GM10847 (cell line): Measurements from ENCODE around the gene FIBCD1.

Experiments used
- POLR2A ChIP-seq: IDR thresholded peaks from 2 replicates; pipeline ENCODE4 v1.6.1; 2011; ENCODE audit not compliant: insufficient read length; ENCODE audit errors: extremely low read depth

Gene FIBCD1

GRCh38 chr9:130938652-130939404, at the start of gene FIBCD1:
FIBCD1 (minus strand) TSS chr9:130939247; CDS start chr9:130938607, 640 bp downstream.
- TF ChIP-seq POLR2A, result no peak

DNA sequence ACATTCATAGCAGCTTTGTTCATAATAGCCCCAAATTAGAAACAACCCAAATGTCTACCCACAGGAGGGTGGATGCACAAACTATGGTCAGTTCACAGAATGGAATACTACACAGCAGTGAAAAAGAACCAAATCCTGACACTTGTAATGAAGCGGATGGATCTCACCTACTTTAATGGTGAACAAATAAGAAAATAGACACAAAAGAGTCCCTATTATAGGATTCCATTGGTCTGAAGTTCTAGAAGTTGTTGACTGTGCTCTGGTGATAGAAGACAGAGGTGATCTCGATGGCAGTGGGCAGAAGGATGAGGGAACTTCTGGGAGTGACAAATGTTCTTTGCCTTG, 49.3 kb upstream of the FIBCD1 start:
- no peak for TF ChIP-seq POLR2A

DNA sequence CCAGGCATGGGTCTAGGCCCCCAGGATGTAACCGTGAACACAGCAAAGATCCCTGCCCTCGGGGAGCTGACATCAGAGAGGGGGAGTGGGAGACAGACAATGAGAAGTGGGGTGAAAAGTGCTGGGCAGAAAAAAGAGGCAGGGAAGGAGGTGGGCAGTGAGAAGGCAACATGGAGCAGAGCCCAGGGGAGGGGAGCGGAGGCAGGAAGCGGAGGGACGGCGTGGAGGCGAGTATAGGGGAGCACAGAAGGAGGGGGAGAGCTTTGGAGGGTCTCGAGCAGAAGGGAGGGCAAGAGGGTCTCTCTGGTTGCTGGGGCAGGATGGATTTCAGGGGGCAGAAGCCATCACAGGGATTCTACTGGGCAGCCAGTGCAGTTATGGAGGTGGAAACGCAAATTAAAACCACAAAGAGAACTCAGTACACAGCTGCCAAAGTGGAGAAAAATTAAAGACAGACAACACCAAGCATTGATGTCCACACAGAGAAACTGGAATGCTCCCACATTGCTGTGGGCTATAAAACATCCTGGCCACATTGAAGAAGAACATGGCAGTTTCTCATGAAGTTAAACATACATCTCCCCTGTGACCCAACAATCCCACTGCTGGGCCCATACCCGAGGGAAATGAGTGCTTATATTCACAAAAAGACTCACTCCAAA, 48.8 kb upstream of the FIBCD1 start:
- TF ChIP-seq POLR2A, result no peak

DNA sequence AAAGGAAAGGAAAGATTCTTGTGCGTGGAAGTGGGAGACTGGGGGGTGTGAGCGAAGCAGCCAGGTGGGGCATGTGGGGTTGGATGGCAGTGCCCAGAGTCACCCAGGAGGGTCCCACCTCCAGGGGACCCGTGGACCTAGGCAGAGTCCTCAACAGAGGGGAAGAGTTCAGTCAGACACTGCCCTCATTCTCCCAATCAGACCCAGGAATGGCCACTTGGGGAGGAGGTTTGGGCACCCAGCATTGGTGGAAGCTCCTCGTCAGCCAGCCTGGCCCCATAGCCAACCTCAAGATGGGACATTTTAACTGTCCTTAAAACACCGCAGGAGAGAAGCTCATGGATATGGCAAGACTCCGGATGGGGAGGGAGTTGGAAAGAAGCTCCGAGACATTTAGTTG, 48.0 kb upstream of the FIBCD1 start:
- no peak for TF ChIP-seq POLR2A

GRCh38 chr9:130986356-130986965, 47.4 kb upstream of the FIBCD1 start:
- TF ChIP-seq POLR2A, result no peak

- no peak for TF ChIP-seq POLR2A
Measured at GRCh38 chr9:130985606-130986162, 46.6 kb upstream of the FIBCD1 start.

- TF ChIP-seq POLR2A, result no peak
Measured at GRCh38 chr9:130985029-130985428, 46.0 kb upstream of the FIBCD1 start.

DNA sequence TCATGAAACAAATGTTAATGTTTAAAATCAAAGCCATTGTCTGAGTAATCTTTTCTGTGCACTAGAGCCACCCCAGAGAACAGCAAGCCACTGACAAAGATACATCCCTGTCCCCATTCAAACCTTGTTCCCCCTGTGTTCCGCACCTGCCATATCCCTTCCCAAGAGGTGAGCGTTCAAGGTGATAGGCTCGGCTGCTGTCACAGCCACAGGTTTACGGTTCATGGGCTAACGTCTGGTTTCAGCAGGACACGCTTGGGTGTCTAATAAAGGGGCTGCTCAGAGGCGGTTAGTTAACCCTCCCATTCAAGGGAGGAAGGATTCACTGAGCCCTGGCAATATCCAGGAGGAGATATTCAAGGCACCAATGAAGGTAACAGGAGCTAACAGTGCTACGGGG, 45.5 kb upstream of the FIBCD1 start:
- no peak for TF ChIP-seq POLR2A

DNA sequence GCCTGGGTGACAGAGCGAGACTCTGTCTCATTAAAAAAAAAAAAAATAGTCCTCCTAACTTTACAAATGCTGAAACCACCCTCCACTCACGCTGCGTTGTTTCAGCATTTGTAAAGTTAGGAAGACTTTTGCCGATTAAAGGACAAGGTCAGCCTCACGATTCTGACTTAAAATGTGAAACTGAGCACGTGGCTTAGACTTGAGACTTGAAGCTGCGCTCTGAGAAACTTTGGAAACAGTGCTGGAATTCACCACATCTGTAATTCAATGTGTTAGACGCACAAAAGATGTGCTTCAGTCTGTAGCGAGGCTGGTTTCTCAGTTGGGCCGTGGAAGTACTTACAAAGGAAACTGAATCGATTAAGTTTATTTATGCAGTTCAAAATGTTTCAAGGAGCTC, 44.9 kb upstream of the FIBCD1 start:
- no peak for TF ChIP-seq POLR2A

DNA sequence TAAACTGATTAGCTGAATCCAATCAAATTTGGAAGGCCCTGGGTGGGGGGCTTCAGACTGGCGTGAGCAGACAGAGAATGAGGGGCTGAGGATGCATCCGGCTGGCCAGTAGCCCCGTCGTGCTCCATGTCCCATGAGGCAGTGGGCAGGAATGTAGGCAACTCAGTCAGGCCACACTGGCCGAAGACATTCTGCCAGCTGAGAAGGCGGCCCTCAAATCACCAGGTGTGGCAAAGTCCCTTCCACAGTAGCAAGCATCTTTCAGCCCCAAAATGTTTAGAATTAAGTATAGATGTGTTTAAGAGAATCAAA, 44.3 kb upstream of the FIBCD1 start:
- TF ChIP-seq POLR2A, result no peak

- no peak for TF ChIP-seq POLR2A
Measured at GRCh38 chr9:130982636-130983358, 43.8 kb upstream of the FIBCD1 start.

GRCh38 chr9:130981756-130982137, 42.7 kb upstream of the FIBCD1 start:
- no peak for TF ChIP-seq POLR2A

DNA sequence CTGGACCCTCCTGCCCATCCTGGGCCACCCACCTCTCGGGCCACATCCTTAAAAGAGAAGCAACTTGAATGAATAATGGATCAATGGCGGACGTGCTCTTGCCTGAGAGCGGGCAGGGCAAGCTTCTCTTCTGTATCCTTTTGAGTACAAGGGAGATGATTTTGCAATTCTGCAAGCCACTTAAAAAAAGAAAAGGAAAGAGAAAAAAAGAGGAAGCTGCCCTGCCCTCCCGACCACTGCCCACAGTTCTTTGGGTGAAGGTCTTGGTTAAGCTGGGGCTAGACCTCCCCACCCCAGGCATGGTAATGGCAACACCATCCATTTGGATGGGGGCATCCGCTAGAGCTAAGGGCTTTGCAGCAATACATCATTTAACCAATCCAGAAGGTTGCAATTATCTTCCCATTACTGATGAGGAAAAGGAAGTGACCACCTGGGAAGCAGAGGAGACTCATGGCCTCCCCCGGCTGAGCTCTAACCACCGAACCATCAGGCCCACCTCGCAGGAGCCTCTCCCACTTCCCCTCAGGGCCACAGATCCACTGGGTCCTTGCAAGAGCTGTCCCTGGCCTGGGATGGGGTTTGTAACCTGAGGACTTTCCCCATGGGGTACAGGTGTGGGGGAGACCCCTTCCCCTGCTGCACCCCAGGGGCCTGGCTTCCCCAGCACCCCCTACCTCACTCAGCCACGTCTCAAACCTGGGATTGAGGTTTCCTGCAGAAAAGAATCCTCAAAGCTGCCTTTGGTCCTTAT, 42.1 kb upstream of the FIBCD1 start:
- TF ChIP-seq POLR2A, result no peak

DNA sequence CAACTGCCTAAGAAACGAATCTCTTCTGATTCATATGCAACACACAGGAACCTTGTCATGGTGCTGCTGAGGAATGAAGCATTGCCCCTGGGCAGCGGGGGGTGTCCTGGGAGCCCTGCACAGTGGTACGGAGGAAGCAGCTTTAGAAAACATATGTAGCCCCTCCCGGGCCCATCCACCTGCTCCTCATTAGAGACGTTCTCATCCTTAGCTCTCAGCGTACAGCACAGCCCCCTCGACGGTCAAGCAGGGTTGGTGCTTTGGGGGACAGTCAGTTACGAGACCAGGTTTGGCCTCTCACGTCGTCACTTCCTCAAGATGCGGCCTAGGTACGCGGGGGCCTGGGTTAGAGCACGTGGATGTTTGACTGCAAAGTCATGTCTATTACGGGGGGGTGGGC, 41.5 kb upstream of the FIBCD1 start:
- no peak for TF ChIP-seq POLR2A
